WERI-Rb-1 (cell line): Measurements from ENCODE around the gene TH.

Source experiments
- DNase-seq: peaks from one replicate; pipeline ENCODE4 v3.0.0-alpha.2; 2020
- H3K27ac ChIP-seq: fragments of 250-450 bp; sonication (Bioruptor Pico); 2 replicates; pipeline ENCODE4 v1.5.1; 2020; ENCODE audit warnings: mild to moderate bottlenecking, moderate library complexity
- H3K27me3 ChIP-seq: fragments of 250-450 bp; sonication (Bioruptor Pico); 2 replicates; pipeline ENCODE4 v1.5.1; 2021; ENCODE audit warnings: mild to moderate bottlenecking, low read depth, moderate library complexity; ENCODE audit not compliant: insufficient read depth, severe bottlenecking
- H3K36me3 ChIP-seq: fragments of 250-450 bp; sonication (Bioruptor Pico); 2 replicates; pipeline ENCODE4 v1.5.1; 2020; ENCODE audit warnings: mild to moderate bottlenecking, moderate library complexity
- H3K4me3 ChIP-seq: 2 replicates; pipeline ENCODE4 v1.5.1; 2011; ENCODE audit warnings: low read depth, mild to moderate bottlenecking, control low read depth, low read length
- H3K9me3 ChIP-seq: fragments of 250-450 bp; sonication (Bioruptor Pico); 2 replicates; pipeline ENCODE4 v1.5.1; 2021; ENCODE audit warnings: mild to moderate bottlenecking, moderate library complexity; ENCODE audit not compliant: severe bottlenecking
- CTCF ChIP-seq: IDR thresholded peaks from 2 replicates; pipeline ENCODE4 v1.5.1; 2011; ENCODE audit warnings: low read depth, mild to moderate bottlenecking, control low read depth, inconsistent platforms, low read length

Gene TH

GRCh38 chr11:2160736-2161259 is 10.8 kb downstream of the TH start, which contains the start of gene INS:
INS (minus strand) TSS chr11:2161209; CDS start chr11:2160971, 238 bp downstream.
- H3K9me3 ChIP-seq, result no peaks in the 10 kb centered on the region
- no peak for DNase-seq
- TF ChIP-seq CTCF, result no peak
- H3K27ac ChIP-seq, result no peak within 1 kb of the TSS
- no peak within 1 kb of the TSS for H3K4me3 ChIP-seq
- no peaks in the 10 kb centered on the region for H3K36me3 ChIP-seq
- peaks cover 64% of the 10 kb centered on the region for H3K27me3 ChIP-seq

- Histone ChIP-seq H3K36me3 (no peaks in the 10 kb centered on the region), H3K9me3 (no peaks in the 10 kb centered on the region), H3K4me3 (no peak overlapping the region), H3K27ac (no peak overlapping the region), H3K27me3 (peaks cover 72% of the 10 kb centered on the region)
- no peak for DNase-seq
- no peak for TF ChIP-seq CTCF
Observed at GRCh38 chr11:2159536-2160413, 11.8 kb downstream of the TH start.

GRCh38 chr11:2158966-2159365 is 12.6 kb downstream of the TH start:
- H3K9me3 ChIP-seq, result no peaks in the 10 kb centered on the region
- no peak for TF ChIP-seq CTCF
- DNase-seq, result no peak
- no peak overlapping the region for H3K27ac ChIP-seq
- no peak overlapping the region for H3K4me3 ChIP-seq
- H3K36me3 ChIP-seq, result no peaks in the 10 kb centered on the region
- H3K27me3 ChIP-seq, result peaks cover 77% of the 10 kb centered on the region

GRCh38 chr11:2158296-2158737 is 13.3 kb downstream of the TH start:
- H3K4me3 ChIP-seq, result no peak overlapping the region
- no peaks in the 10 kb centered on the region for H3K9me3 ChIP-seq
- DNase-seq, result no peak
- no peaks in the 10 kb centered on the region for H3K36me3 ChIP-seq
- TF ChIP-seq CTCF, result no peak
- H3K27ac ChIP-seq, result no peak overlapping the region
- peaks cover 81% of the 10 kb centered on the region for H3K27me3 ChIP-seq

- no peak overlapping the region for H3K27ac ChIP-seq
- no peaks in the 10 kb centered on the region for H3K9me3 ChIP-seq
- no peaks in the 10 kb centered on the region for H3K36me3 ChIP-seq
- H3K27me3 ChIP-seq, result peaks cover 81% of the 10 kb centered on the region
- H3K4me3 ChIP-seq, result no peak overlapping the region
- TF ChIP-seq CTCF, result no peak
- no peak for DNase-seq
Observed at GRCh38 chr11:2157294-2158040, 14.1 kb downstream of the TH start.
